Astrocyte of the spinal cord (primary cell): ENCODE data around the gene CIAO2A.

Source experiments
- DNase-seq: peaks from one replicate; pipeline ENCODE4 v3.0.0; 2011; ENCODE audit warnings: low read depth, low spot score
- H3K4me3 ChIP-seq: 2 replicates; pipeline ENCODE4 v1.5.1; 2011; ENCODE audit warnings: low read depth, mild to moderate bottlenecking, low read length, moderate library complexity
- in situ Hi-C: cut with HindIII; loops from 2 replicates; pipeline ENCODE4 v1.10.0; 2017; ENCODE audit warnings: low sequenced_read_pairs
- TF ChIP-seq, protein P1 (sequence below): IDR thresholded peaks from 2 replicates; pipeline ENCODE4 v1.5.1; 2012; ENCODE audit warnings: low read depth, mild to moderate bottlenecking, low read length, inconsistent platforms

The CIAO2A gene

DNA sequence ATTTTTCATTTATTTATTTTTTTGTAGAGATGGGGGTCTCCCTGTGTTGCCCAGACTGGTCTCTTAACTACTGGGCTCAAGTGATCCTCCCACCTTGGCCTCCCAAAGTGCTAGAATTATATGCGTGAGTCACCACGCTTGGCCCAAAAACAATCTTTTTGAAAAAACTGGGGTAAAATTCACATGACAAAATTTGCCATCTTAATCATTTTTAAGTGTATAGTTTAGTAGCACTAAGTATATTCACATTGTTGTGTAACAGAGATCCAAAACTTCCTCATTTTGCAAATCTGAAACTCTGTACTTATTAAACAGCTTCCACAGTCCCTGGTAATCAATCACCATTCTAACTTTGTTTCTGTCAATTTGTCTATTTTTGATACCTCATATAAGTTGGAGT lies 7.3 kb upstream of the CIAO2A start:
- no peak overlapping the region for H3K4me3 ChIP-seq
- in situ Hi-C loops, result no loop called here
- no peak for DNase-seq
- TF ChIP-seq, protein P1, sequence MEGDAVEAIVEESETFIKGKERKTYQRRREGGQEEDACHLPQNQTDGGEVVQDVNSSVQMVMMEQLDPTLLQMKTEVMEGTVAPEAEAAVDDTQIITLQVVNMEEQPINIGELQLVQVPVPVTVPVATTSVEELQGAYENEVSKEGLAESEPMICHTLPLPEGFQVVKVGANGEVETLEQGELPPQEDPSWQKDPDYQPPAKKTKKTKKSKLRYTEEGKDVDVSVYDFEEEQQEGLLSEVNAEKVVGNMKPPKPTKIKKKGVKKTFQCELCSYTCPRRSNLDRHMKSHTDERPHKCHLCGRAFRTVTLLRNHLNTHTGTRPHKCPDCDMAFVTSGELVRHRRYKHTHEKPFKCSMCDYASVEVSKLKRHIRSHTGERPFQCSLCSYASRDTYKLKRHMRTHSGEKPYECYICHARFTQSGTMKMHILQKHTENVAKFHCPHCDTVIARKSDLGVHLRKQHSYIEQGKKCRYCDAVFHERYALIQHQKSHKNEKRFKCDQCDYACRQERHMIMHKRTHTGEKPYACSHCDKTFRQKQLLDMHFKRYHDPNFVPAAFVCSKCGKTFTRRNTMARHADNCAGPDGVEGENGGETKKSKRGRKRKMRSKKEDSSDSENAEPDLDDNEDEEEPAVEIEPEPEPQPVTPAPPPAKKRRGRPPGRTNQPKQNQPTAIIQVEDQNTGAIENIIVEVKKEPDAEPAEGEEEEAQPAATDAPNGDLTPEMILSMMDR, result no peak

- no peak overlapping the region for H3K4me3 ChIP-seq
- TF ChIP-seq, protein P1, result no peak
- in situ Hi-C loops, result no loop called here
- DNase-seq, result no peak
Observed at GRCh38 chr15:64099379-64099778, 5.7 kb upstream of the CIAO2A start.

- H3K4me3 ChIP-seq, result peak overlapping the region; percentile 97
- DNase-seq, result peak; percentile 32
- in situ Hi-C loops, result no loop called here
- TF ChIP-seq, protein P1, result no peak
Observed at GRCh38 chr15:64096668-64097384, 3.2 kb upstream of the CIAO2A start.

GRCh38 chr15:64095795-64096667 lies 2.4 kb upstream of the CIAO2A start, which contains the start of gene SNX1:
SNX1 (plus strand) TSS chr15:64095982; CDS start chr15:64096014, 32 bp downstream.
- peak within 1 kb of the TSS; percentile 97 for H3K4me3 ChIP-seq
- DNase-seq, result peak; percentile 95
- in situ Hi-C loops, result no loop called here
- TF ChIP-seq, protein P1, result no peak

- H3K4me3 ChIP-seq, result peak overlapping the region; percentile 97
- DNase-seq, result no peak
- in situ Hi-C loops, result no loop called here
- TF ChIP-seq, protein P1, result no peak
Observed at GRCh38 chr15:64095431-64095794, 1.8 kb upstream of the CIAO2A start.

- DNase-seq, result peak; percentile 77
- TF ChIP-seq, protein P1, result peak; percentile 15
Observed at GRCh38 chr15:64092864-64093626, 593 bp downstream of the CIAO2A start.

More at GRCh38 chr15:64092864-64093626, 593 bp downstream of the CIAO2A start:
- in situ Hi-C loops, result no loop called here
- H3K4me3 ChIP-seq, result peak overlapping the region; percentile 69
